Measurements from ENCODE around the gene CTDSP2.
"Not testable (repeated sequence)": the region's sequence is repeated elsewhere in the genome, so short reads cannot be mapped to it uniquely, and the experiment has no call there.

CTDSP2 gene

DNA sequence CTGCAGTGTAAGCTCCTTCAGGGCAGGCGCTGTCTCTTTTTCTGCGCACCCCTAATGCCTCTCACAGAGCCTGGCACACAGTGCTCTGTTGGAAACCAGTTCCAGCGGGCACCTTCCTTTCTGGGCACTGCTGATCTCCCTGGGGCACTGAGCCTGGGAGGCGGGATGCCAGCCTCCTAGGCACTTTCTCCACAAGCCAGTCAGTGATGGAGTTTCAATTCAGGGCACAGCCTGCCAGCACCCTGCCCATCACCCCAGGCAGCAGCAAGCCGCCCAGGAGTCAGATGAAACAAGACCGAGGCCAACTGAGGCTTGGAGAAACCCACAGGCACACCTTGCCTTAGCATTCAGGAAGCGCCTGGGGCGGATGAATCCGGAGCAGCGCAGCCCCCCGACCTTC, 5.7 kb upstream of the CTDSP2 start:
- DNase-seq: no peak

DNA sequence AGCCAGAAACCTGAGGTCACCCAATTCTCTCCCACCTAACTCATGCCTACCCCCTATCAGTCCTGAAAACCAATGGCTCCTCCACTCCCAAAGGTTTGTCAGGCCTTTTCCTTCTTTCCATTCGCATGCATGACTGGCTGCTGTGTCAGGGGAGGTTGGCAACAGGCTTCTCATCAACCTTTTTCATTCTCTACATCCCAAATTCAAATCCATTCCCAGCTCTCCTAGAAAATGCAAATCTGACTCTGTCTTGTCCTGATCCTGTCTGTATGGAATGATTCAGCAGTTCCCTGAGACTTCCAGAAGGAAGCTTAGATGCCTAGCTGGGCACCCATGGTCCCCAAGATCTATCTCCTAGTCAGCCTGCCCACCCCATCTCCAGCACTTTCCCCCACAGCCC, 5.0 kb upstream of the CTDSP2 start:
- no peak for DNase-seq

DNA sequence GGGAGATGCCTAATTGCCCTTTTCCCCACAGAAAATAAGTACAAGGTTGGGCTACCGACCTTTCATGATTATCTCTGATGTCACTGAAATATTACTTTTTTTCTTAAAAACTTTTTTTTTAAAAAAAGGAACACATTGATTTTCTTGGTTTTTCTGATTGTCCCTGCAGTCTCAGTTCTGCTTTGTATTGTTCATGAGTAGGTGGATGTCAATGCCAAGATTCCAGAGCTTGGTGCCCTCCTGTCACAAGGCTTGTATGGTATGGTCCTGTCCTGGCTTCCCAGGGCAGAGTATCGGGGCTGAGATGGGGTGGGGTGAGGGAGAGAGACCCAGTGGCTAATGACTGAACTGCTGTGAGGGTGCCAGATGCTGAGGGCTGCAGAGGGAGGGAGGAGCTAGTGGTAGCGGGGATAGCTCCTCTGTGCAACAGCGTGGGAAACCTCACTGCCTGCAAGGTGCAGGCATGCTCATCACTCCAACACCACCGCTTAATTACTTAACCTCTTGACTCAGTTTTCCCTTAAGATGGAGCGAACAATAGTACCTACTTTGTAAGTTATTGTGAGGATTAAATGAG, 4.4 kb upstream of the CTDSP2 start:
- no peak for DNase-seq

DNA sequence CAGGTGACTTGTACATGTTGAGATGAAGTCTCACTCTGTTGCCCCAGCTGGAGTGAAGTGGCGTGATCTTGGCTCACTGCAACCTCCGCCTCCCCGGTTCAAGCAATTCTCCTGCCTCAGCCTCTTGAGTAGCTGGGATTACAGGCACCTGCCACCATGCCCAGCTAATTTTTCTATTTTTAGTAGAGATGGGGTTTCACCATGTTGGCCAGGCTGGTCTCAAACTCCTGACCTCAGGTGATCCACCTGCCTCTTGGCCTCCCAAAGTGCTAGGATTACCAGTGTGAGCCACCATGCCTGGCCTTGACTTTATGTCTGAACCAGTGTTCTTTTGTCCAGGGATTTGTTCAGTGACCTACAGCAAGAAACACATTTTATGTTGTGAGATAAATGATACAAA, 2.9 kb upstream of the CTDSP2 start:
- DNase-seq: not testable (repeated sequence)

DNA sequence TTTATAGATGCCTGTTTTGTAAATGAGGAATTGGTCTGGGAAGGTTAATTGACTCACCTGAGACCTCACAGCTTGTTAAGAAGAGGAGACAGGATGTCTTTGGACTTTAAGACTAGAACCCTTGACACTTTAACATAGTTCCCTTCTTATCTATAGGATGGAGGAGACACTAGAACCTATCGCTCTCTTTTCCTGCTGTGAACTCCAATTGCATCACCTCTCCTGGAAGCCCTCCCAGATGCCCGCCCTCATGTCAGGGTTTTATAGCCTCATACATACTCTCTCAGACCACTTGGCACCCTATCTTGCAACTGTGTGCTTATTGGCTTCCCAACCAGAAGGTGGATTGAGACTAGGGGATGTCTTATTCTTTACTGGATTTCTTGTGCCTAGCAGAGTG, 2.5 kb upstream of the CTDSP2 start:
- DNase-seq: no peak

DNA sequence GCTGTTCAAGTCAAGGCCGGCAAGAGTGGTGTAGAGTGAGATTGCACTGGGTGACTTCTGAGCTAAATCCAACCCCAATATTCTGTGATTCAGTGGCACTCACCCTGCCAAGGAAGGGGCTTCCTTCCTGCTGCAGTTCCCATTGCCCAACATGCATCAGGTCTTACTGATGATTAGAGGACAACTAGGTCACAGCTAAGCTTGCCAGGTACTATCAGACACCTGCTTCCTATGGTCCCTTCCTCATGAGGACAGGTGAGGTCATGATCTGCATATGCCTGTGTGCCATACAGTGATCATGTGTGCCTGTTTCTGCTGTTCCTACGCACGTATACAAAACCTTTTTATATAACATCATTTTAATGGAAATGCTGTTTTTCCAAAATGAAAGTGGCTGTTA, 1.7 kb upstream of the CTDSP2 start:
- DNase-seq: no peak

DNA sequence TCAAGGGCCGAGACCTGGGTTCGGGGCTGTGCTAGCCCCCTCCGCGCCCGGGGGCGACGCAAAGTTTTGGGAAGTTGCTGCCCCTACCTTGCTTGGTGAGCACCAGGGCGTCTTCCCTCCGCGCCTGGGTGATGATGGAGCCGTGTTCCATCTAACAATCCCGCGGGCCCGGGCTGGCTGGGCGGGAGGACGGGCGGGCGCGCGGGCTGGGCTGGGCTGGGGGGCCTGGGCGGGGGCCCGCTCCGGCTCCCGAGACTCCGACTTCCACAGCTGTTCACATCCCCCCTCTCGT, 298 bp downstream of the CTDSP2 start:
- DNase-seq: no peak

DNA sequence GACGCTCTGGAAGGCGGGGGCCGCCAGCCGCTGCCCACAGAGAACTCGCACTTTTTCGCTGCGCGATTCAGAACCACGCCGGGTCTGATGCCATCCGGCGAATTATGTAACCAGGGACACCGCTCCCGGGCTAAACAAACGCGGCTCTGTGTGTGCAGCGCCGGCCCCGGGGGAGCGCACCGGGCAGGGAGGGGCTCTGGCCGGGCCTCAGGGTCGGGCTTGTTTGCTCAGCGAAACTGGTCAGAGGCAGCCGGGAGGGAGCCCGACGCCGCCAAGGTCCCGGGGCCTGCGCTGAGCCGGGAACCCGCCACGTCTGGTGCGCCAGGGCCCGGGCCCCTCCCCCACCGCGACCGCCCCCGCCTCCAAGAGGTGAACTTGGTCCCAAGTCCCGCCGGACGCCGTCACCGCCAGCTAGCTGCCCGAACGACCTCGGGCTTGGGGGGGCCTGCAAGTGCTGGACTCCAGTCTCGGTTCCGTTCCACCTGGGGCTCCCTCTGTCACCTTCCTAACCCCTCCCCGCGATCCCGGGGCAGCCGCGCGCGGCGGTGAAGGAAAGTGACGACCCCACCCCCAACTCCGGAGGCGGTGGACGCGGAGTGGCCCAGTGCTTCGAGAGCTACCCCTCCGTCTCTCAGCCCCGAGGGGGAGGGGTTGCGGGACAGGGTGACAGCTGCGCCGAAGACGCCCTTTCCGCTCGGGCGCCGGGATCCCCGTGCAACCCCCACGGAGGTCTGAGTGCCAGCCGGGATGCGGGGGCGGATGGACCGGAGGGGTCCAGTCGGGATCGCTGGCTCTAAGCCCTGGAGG, 848 bp downstream of the CTDSP2 start:
- peak; percentile 70 to 73 for DNase-seq

DNA sequence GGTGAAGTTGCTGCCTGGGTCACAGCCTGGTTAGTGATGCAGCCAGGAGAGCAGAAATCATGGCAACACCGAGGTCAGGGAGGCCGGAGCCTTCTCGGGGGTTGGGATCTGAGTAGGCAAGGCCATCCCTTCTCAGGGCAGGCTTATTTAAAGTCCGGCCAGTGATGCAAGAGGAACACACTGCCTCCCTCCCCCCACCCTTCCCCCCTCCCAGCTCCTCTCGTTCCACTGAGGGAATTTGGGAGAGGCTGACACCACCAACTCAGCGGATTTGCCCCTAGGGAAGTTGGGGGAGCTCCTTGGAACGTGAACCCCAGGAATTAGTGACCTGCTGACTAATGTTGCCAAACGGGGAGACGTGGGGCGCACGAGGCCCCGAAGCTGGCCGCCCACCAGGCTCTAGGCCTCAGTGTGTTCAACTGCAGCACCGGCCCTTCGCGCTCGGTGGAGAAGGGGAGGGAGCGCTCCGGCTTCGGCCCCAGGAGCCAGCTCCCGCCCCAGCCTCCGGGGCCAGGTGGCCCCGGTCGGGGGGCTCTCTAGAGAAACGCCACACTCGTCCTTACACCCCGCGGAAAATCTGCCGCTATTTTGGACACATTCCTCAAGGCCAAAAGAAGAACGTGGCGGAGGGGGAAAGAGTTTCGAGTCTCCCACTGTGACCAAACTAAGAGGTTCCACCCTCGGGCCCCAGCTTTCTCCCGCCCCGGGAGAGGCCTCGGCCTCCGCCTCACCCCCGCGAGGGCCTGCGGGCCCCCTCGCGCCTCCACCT, 1.6 kb downstream of the CTDSP2 start:
- peak; percentile 47 to 59 for DNase-seq

DNA sequence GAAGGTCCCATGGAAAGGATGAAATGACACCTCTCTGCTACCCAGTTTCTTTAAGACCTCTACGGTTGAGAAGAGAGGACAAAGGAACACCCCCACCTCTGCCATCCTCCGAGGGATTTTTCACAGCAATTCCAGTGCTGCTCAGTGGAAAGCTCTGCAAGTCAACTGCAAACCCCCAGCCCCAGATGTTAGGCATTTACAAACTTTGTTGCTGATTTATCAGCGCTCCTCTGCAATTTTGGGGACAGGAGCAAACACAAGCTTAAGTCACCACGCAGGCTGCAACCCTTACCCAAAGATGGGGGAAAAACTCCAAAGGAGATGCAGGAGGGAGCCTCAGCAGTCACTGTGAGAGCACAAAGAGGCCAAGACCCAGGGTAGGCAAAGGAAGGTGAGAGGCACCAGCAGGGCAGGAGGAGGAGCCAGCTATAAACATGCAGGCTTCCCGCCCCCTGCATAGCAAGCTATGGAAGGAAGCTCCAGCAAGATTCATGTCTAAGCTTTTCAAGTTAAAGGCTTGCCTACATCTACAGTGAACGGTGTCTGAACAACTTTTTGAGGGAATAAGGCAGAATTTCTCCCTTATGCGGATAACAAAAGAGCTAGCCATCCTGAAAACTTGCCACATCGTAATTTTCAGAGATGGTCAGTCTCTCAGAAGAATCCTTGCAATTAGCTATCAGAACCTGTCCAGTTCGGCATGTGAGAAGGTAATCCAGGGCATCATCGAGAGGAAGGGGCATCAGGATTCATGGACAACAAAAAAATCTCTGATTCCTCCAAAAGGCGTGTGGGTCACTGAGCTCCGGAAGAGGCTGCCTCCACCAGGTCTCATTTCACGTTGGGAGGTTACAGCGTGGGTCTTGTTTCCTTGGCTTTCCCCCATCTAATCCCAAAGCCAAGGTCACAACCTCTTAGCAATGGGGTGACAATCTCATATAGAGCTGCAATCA, 3.9 kb downstream of the CTDSP2 start:
- DNase-seq: peak in 1 of 2 experiments; percentile 54

DNA sequence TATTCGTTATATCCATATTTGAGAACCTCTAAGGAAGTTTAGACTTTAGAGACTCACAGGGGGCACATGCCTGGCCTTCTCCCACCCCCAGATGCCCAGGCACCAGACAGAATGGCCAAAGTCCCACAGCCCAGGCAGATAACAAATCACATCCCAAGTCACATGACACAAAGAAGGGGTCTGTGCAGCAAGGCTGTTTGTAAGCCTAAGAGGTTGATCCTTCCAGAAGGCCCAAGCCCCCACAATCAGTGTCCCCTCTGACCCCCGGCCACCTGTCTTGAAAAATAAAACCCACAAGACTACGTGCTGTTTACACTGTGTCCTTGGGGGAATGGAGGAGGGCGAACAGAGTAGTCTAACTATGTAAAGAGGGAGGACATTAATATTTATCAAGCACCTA, 5.1 kb downstream of the CTDSP2 start:
- DNase-seq: no peak

DNA sequence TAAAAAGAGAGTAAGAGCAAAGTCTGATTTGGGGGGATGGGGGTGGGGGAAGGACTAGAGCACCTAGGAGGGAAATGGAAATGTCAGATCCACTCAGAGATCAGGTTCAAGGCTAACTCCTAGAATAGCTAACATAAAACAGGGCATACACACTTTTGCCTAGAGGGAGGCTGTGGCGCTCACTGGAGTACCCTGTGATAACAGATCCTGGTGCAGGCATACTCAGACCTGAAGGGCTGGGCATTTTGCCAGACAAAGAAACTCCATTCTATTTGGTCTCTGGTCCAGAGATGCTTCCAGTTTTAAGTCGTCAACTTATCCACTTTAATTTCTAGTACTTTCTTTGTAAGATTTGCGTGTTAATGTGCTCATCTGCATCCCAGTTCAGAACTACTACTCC, 5.8 kb downstream of the CTDSP2 start:
- DNase-seq: no peak

DNA sequence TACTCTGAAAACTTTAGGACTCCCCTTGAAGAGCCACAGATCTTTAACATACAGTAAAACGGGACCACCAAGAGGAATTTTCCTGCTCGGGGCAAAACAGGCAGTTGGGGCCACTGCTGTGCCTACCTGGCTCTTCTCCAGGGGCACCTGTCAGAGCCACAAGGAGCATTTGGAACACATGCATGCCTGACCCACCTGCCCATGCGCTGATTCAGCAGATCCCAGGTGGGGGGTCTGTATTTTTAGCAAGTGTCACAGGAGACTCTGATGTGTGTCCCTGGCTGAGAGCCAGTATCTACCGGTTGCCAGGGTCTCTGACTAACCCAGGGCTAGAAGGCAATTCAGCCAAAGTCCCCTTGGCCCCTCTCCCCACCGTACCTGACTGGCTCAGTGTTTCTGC, 6.5 kb downstream of the CTDSP2 start:
- no peak for DNase-seq

DNA sequence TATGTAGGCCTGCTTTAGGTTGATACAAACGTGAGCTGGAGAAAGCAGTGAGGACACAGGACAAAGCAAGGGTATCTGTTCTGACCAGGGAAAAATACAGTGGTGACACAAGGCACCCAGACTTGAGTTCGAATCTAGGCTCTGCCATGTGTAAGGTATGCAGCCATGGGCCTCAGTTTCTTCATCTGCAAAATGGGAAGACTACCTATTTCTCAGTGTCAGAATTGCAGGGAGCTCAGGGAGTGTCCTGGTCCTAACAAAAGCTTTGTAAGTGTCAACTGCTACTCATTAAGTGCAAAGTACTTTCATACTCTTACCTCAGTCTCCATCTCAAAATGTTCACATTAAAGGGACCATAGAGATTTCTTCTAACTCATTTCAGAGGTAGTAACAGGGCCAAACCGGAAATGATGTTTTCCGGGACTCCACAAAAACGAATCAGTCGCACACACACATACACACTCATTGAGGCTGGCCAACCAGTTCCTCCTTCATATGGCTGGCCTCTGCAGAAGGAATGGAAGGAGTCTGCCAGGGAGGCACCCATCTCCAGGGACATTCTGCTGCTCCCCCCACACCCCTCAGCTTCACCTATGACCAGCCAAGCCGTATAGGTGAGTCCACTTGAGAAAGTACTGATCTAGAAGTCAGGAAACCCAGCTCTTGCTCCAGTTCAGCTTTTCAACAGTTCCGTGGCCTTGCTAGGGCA, 7.8 kb downstream of the CTDSP2 start:
- peak in 1 of 2 experiments; percentile 52 for DNase-seq

DNA sequence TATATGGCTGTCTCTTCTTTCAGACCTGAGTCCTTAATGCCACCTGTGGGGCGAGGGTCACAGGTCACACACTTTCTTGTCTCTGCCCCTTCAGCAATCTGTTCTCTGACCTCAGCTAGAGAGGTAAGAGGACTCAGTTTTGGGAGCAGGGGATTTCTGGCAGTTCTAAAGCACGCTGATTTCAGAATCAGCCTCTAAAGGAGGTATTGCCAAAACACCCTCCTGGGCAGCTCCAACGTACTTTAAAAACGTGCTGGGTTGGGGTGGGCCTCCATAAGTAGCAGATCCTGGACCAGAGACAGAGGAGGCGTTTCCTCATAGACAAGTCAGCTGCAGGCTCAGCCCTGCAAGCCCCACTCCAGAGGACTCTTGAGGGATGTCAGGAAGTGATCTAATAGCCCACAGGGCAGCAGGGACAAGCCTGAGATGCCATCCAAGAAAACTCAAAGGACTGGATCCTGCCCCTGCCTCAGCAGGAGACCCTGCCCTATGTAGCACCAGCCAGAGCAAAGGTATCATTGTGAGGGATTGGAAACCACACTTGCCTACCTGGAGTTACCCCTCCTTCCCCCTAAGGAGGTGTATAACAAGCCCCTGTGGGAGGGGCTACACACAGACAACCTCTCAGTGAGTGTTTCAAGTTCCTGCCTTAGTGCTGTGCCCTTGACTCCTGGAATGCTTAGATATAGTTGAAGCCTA, 8.5 kb downstream of the CTDSP2 start:
- no peak for DNase-seq

DNA sequence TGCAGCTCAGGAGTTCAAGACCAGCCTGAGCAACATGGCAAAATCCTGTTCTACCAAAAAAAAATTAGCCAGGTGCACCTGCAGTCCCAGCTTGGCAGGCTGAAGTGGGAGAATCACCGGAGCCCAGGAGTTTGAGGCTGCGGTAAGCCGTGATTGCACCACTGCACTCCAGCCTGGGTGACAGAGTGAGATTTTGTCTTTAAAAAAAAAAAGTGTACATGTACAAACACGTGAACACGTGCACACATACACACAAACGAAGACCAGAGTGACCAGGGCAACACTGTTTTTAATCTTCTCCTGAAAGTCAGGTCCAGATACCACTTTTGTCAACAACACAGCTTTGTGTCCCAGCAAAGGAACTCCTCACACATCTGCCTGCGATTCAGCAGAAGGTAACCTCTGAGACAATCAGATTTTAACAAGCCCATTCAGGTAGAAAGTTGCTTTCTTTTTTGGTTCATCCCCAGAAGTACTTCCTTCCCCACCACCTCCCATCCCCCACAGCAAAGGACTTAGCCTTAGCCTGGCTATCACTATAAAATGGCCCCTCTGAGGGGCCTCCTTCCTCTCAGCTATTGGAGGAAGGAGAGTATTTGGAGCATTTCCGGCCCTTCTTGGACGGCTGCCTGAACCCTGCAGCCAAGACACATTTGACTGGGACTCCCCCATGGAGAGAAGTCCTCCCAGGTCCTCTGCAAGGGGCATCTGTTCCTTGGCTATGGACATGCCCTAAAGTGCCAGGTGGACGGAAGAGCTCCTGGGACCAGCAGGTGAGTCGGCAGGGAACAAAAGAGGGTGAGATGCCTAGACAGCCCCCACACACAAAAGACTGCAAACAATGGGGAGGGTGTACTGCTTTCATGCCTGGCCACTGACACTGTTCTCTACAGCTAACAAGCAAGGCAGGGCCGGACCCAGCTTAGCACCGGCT, 9.8 kb downstream of the CTDSP2 start:
- DNase-seq: peak; percentile 38 to 48

DNA sequence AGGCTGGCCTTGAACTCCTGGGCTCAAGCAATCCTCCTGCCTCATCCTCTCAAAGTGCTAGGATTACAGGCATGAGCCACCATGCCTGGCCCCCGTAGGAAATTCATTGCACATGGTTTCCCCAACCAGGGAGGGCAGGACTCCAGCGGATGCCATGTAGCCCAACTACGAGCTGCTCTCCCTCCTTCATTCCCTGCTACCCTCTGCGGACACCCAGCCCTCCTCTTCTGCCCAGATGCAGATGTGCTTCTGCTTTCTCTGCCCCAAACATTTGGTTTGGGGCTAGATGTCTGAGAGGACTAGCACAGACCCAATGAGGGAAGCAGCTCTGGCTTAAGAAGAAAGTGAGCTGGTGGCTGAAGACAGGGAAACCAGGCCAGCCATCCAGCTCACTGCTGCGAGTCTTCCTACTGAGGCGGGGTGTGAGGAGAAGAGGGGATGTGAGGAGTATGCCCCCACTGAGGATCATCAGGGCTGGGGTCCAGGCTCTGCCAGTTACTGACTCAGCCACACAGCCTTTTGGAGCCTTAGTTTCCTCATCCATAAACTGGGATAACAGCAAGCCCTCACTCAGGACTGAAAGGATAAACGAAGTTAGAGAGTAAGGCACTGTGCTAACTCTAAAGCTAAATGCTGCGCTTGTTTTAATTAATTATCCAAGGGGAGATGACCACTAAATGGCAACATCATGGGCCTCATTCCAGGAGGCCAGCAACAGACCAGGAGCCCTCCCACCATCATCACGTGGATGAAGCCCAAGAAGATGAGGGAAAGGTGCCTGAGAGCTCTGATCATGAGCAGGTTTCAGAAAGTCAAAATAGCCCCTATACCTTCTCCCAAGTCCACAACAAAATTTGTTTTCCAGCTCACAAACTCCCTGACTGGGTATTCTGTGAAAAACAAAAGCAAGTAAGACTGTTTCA, 10.9 kb downstream of the CTDSP2 start:
- no peak for DNase-seq

DNA sequence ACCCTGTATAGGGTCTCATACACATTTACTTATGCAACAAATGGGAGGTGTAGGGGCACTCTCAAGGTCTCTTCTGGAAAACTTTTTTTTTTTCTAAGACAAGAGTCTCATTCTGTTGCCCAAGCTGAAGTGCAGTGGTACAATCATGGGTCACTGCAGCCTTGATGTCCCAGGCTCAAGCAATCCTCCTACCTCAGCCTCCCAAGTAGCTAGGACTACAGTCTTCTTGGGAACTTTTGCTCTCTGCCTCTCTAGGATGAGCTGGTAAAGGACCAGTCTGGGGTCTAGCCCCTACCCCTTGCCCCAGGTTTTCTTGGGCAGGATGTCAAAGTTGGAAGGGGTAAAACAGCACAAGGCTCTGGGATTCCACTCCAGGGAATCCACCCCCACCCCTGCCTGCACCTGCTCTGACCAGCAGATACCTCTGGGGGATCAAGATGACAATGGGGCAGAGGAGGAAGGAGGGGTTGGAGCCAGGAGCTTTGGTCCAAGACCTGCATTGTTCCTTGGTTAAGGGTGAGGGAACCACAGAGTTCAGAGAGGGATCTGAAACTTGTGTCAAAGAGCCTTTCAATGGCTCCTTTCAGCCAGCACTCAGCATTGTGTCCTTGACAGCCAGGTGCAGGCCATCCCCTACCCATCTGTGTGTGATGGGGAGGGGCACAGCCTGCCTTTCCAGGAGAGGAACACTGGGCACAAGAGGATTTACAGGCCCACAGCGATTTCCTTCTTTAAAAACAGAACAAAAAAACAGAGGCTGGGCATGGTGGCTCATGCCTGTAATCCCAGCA, 12.2 kb downstream of the CTDSP2 start:
- no peak for DNase-seq

DNA sequence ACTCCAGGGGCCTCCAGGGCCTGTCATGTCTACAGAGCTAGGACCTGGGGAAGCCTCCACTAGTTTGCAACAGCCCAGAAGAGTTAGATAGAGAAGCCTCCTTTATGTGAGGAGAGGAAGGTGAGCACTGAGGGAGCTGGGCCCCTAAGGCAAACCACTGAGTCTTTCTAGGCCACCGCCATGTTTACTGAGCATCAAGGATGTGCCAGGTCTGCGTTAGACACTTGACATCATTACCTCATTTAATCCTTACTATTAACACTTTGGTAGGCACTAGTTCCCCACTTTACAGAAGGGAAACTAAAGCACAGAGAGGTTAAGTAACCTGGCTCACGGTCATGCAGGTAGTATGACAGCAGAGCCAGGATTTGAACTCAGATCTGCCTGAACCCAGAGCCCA, 12.9 kb downstream of the CTDSP2 start:
- DNase-seq: no peak
